SK-N-SH (cell line): ENCODE results near the gene LENG8. TPM values are rescaled to one million over a fixed set of nuclear protein-coding genes. Genes with fewer than 3 reads are reported as not detected.

Experiments used
- CTCF ChIA-PET: fragments of 300-600, 350-600 bp; formaldehyde crosslinking; extraction: SDS; loops from one replicate; lab custom pipeline; 2021; lab: Yijun Ruan, JAX
- POLR2A ChIA-PET: fragments of 350-600 bp; sonication (Branson Sonifier 250); formaldehyde crosslinking; extraction: SDS; loops from one replicate; lab custom pipeline; 2020; ENCODE audit warnings: antibody characterized with exemption, inconsistent platforms; lab: Yijun Ruan, JAX
- DNase-seq: peaks from one replicate; pipeline ENCODE4 v3.0.0; 2012
- H2AFZ ChIP-seq: fragments of 200-600 bp; sonication (generic); 2 replicates; pipeline ENCODE4 v1.8.1; 2016; ENCODE audit warnings: antibody characterized with exemption, mild to moderate bottlenecking, low read depth
- H3F3A ChIP-seq: fragments of 200-600 bp; sonication (generic); replicated peaks from 2 replicates; pipeline ENCODE3; 2016; ENCODE audit warnings: antibody characterized with exemption, mild to moderate bottlenecking; ENCODE audit not compliant: insufficient read depth
- H3K27ac ChIP-seq, 2 experiments: fragments of 200-500 bp in 1 of 2; fragments of 200-600 bp in 1 of 2; sonication (Bioruptor generic) in 1 of 2; sonication (generic), shearing (Covaris generic) in 1 of 2; 2 replicates each; pipeline versions ENCODE4 v1.5.1 to v1.6.1; 2014 to 2016; ENCODE audit warnings: low read depth in 2 of 2, inconsistent platforms in 1 of 2, low read length in 1 of 2, mild to moderate bottlenecking in 1 of 2, mixed read lengths in 1 of 2
- H3K27me3 ChIP-seq: fragments of 200-600 bp; sonication (generic), shearing (Covaris generic); 2 replicates; pipeline ENCODE4 v1.6.1; 2016; ENCODE audit warnings: mixed run types; ENCODE audit not compliant: insufficient read depth
- H3K36me3 ChIP-seq, 2 experiments: fragments of 200-500 bp in 1 of 2; fragments of 200-600 bp in 1 of 2; sonication (Bioruptor generic) in 1 of 2; sonication (generic) in 1 of 2; replicated peaks in 1 of 2; 2 replicates each; pipeline versions ENCODE3 to v1.5.1; 2014 to 2016; ENCODE audit warnings: low read length in 1 of 2, mild to moderate bottlenecking in 1 of 2; ENCODE audit not compliant: insufficient read depth in 2 of 2, control insufficient read depth in 1 of 2
- H3K4me1 ChIP-seq, 2 experiments: fragments of 200-500 bp in 1 of 2; fragments of 200-600 bp in 1 of 2; sonication (Bioruptor generic) in 1 of 2; sonication (generic), shearing (Covaris generic) in 1 of 2; 2 replicates each; pipeline versions ENCODE4 v1.5.1 to v1.6.1; 2014 to 2016; ENCODE audit warnings: low read depth in 1 of 2, low read length in 1 of 2, mixed run types in 1 of 2; ENCODE audit not compliant: insufficient read depth in 2 of 2, control insufficient read depth in 1 of 2
- H3K4me2 ChIP-seq: fragments of 200-600 bp; sonication (generic), shearing (Covaris generic); 2 replicates; pipeline ENCODE4 v1.6.1; 2017; ENCODE audit warnings: mixed run types
- H3K4me3 ChIP-seq, 2 experiments: fragments of 200-500 bp in 1 of 2; fragments of 200-600 bp in 1 of 2; sonication (Bioruptor generic) in 1 of 2; sonication (generic), shearing (Covaris generic) in 1 of 2; 2 replicates each; pipeline versions ENCODE4 v1.5.1 to v1.8.1; 2014 to 2016; ENCODE audit warnings: low read depth in 2 of 2, inconsistent platforms in 1 of 2, low read length in 1 of 2, mild to moderate bottlenecking in 1 of 2, mixed read lengths in 1 of 2, moderate library complexity in 1 of 2
- H3K79me2 ChIP-seq: fragments of 200-600 bp; sonication (generic); 2 replicates; pipeline ENCODE4 v1.8.1; 2017; ENCODE audit warnings: mild to moderate bottlenecking; ENCODE audit not compliant: insufficient read depth
- H3K9ac ChIP-seq: fragments of 200-600 bp; sonication (generic); 2 replicates; pipeline ENCODE4 v1.6.1; 2017; ENCODE audit warnings: mixed run types
- H3K9me2 ChIP-seq: fragments of 200-600 bp; sonication (generic); 2 replicates; pipeline ENCODE4 v1.6.1; 2017; ENCODE audit warnings: mixed run types
- H3K9me3 ChIP-seq: fragments of 200-600 bp; sonication (generic); 2 replicates; pipeline ENCODE4 v1.6.1; 2017; ENCODE audit warnings: mixed run types, mild to moderate bottlenecking, moderate library complexity
- H4K20me1 ChIP-seq: fragments of 200-600 bp; sonication (generic); 2 replicates; pipeline ENCODE4 v1.6.1; 2017; ENCODE audit warnings: mild to moderate bottlenecking, mixed run types; ENCODE audit not compliant: insufficient read depth
- CTCF ChIP-seq: fragments of 200-600 bp; sonication (generic); IDR thresholded peaks from 2 replicates; pipeline ENCODE4 v1.6.1; 2017; ENCODE audit warnings: antibody characterized with exemption, mild to moderate bottlenecking, moderate library complexity
- FOSL2 ChIP-seq: IDR thresholded peaks from 2 replicates; pipeline ENCODE4 v1.4.0; 2012; ENCODE audit warnings: low read depth, mild to moderate bottlenecking, moderate library complexity, borderline replicate concordance
- FOXJ3 ChIP-seq: sonication (generic); formaldehyde crosslinking; IDR thresholded peaks from 2 replicates; pipeline ENCODE4 v1.5.1; 2020; ENCODE audit warnings: mild to moderate bottlenecking, missing genetic modification reagents
- FOXM1 ChIP-seq: IDR thresholded peaks from 2 replicates; pipeline ENCODE4 v1.4.0; 2012; ENCODE audit warnings: low read depth, mild to moderate bottlenecking
- MAX ChIP-seq: IDR thresholded peaks from 2 replicates; pipeline ENCODE4 v1.4.0; 2012; ENCODE audit warnings: low read depth
- MEF2A ChIP-seq: IDR thresholded peaks from 2 replicates; pipeline ENCODE4 v1.4.0; 2012; ENCODE audit warnings: low read depth, borderline replicate concordance
- MXI1 ChIP-seq: IDR thresholded peaks from 2 replicates; pipeline ENCODE4 v1.6.1; 2012; ENCODE audit warnings: mild to moderate bottlenecking, low read depth, low read length, improper control_type of control experiment
- NRF1 ChIP-seq: IDR thresholded peaks from 2 replicates; pipeline ENCODE4 v1.6.1; 2012; ENCODE audit warnings: low read depth, mild to moderate bottlenecking, low read length
- POLR2AphosphoS5 ChIP-seq: IDR thresholded peaks from 2 replicates; pipeline ENCODE4 v1.6.1; 2012; ENCODE audit warnings: low read depth, low read length
- RFX5 ChIP-seq: IDR thresholded peaks from 2 replicates; pipeline ENCODE4 v1.6.1; 2012; ENCODE audit warnings: mild to moderate bottlenecking, improper control_type of control experiment, low read length
- RXRA ChIP-seq: IDR thresholded peaks from 2 replicates; pipeline ENCODE4 v1.4.0; 2012; ENCODE audit warnings: low read depth, mild to moderate bottlenecking, borderline replicate concordance
- TAF1 ChIP-seq: IDR thresholded peaks from 2 replicates; pipeline ENCODE4 v1.6.1; 2012; ENCODE audit warnings: low read depth, mild to moderate bottlenecking, low read length, moderate library complexity, borderline replicate concordance
- TCF12 ChIP-seq: IDR thresholded peaks from 2 replicates; pipeline ENCODE4 v1.4.0; 2012
- TEAD4 ChIP-seq: IDR thresholded peaks from 2 replicates; pipeline ENCODE4 v1.4.0; 2012; ENCODE audit warnings: mild to moderate bottlenecking, borderline replicate concordance; ENCODE audit not compliant: insufficient read depth
- USF2 ChIP-seq: fragments of 150-350 bp; IDR thresholded peaks from 2 replicates; pipeline ENCODE4 v1.6.1; 2017; ENCODE audit warnings: antibody characterized with exemption, low read length, low read depth, borderline replicate concordance
- WGBS: methylation state at CpG from one replicate; pipeline ENCODE4 v1.1.6; 2017; ENCODE audit warnings: low lambda C conversion rate; 5-methylcytosine and 5-hydroxymethylcytosine counted together
- polyA plus RNA-seq, 3 experiments: library from polyadenylated mRNA; depleted of rRNA; stranded (reverse); fragments of >200 nt; gene quantifications; 2 replicates each; pipeline ENCODE4 v1.2.3, GENCODE V29; 2012
- TF ChIP-seq, protein P1 (sequence below): IDR thresholded peaks from 2 replicates; pipeline ENCODE4 v1.4.0; 2012; ENCODE audit warnings: low read depth, borderline replicate concordance

Gene LENG8
- polyA plus RNA-seq, 1 of the 3 experiments (the other 2 are of a cell fraction): 84.0 TPM

DNA sequence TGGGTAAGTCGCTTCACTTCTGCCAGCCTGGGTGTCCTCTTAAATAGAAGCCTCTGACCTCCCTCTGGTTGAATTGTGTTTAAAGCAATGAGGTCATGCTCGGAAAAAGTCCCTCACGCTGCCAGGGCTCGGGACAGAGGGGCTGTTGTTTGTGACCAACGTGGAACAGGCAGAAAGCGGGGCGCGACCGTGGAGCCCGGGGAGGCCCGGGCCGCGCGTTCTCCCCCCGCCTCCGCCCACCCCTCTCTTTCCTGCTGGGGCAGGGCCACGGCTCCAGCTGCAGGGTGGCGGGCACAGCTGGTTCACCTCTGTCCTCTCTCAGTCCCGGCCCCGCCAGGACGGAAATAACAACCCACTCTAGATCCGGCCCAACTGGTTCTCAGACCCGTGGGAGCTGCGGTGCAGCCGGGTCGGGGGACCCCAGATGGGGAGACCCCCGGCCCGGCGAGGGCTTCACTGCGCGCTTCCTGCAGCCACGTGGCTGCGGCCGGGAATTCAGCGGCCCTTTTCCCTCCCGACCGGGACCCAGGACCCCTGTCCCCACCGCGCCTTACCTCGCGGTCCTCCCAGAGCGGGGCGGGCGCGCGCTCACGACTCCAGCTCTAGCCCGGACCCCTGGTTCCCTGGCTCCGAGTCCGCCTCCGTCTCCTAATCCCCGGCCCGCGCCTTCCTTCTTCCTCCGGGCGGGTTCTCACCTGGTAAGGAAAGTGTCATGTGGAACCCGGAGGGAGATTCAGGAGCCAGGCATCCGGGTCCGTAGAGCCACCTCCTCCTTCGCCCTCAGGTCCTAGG is 22.2 kb downstream of the LENG8 start:
- no peak overlapping the region for H3K27ac ChIP-seq
- no peaks in the 10 kb centered on the region; a peak in 1 of 4 replicates for H3K4me1 ChIP-seq
- no peaks in the 10 kb centered on the region for H3K9me2 ChIP-seq
- no peaks in the 10 kb centered on the region for H4K20me1 ChIP-seq
- peak overlapping the region; percentile 29 to 50; a peak in 2 of 4 replicates for H3K4me3 ChIP-seq
- peak overlapping the region; percentile 29; the same call in 1 of the 2 replicates for H2AFZ ChIP-seq
- peak overlapping the region; percentile 76 for H3K4me2 ChIP-seq
- TF ChIP-seq, protein P1, sequence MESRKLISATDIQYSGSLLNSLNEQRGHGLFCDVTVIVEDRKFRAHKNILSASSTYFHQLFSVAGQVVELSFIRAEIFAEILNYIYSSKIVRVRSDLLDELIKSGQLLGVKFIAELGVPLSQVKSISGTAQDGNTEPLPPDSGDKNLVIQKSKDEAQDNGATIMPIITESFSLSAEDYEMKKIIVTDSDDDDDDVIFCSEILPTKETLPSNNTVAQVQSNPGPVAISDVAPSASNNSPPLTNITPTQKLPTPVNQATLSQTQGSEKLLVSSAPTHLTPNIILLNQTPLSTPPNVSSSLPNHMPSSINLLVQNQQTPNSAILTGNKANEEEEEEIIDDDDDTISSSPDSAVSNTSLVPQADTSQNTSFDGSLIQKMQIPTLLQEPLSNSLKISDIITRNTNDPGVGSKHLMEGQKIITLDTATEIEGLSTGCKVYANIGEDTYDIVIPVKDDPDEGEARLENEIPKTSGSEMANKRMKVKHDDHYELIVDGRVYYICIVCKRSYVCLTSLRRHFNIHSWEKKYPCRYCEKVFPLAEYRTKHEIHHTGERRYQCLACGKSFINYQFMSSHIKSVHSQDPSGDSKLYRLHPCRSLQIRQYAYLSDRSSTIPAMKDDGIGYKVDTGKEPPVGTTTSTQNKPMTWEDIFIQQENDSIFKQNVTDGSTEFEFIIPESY: no peak
- TF ChIP-seq TEAD4 (no peak), RFX5 (no peak), RXRA (no peak), MAX (no peak), NRF1 (no peak), CTCF (no peak), TAF1 (no peak), USF2 (no peak), TCF12 (no peak), POLR2AphosphoS5 (no peak), FOXM1 (no peak), FOSL2 (no peak), FOXJ3 (no peak), MEF2A (no peak), MXI1 (no peak)
- H3F3A ChIP-seq: peaks cover 16% of the 10 kb centered on the region
- H3K9ac ChIP-seq: no peak overlapping the region
- peaks cover 18% of the 10 kb centered on the region for H3K27me3 ChIP-seq
- H3K36me3 ChIP-seq: no peaks in the 10 kb centered on the region
- H3K79me2 ChIP-seq: no peaks in the 10 kb centered on the region
- CTCF ChIA-PET: interaction anchor here (0.9 to 2.6 kb wide), 2 partner anchors 10 to 24 kb away, joined by 3 to 13 read pairs; no protein-coding TSS in a partner anchor
- no peaks in the 10 kb centered on the region for H3K9me3 ChIP-seq
- 20% methylated on average over 18 of the region's 60 CpGs for WGBS
- POLR2A ChIA-PET: no interaction called here
- no peak for DNase-seq
